AG04449 (cell line): ENCODE data around the gene C2CD3.

Experiments
- CTCF ChIA-PET: fragments of 350-600 bp; formaldehyde crosslinking; extraction: SDS; loops from one replicate; lab custom pipeline; 2021; ENCODE audit warnings: antibody characterized with exemption; lab: Yijun Ruan, JAX
- POLR2A ChIA-PET: fragments of 400-600, 350-600 bp; formaldehyde crosslinking; extraction: SDS; loops from one replicate; lab custom pipeline; 2020; ENCODE audit warnings: antibody characterized with exemption, inconsistent platforms; lab: Yijun Ruan, JAX
- DNase-seq: peaks from one replicate; pipeline ENCODE4 v3.0.0-alpha.2; 2010; ENCODE audit warnings: low read depth, low spot score
- H3K4me3 ChIP-seq: 2 replicates; pipeline ENCODE4 v1.5.1; 2011; ENCODE audit warnings: low read depth, mild to moderate bottlenecking, control low read depth, low read length
- TF ChIP-seq, protein P1 (sequence below): IDR thresholded peaks from one replicate; pipeline ENCODE4 v1.5.1; 2011; ENCODE audit warnings: mild to moderate bottlenecking, moderate library complexity, low read length, control low read depth, inconsistent platforms; ENCODE audit not compliant: insufficient read depth; ENCODE audit errors: missing control alignments

Gene C2CD3

DNA sequence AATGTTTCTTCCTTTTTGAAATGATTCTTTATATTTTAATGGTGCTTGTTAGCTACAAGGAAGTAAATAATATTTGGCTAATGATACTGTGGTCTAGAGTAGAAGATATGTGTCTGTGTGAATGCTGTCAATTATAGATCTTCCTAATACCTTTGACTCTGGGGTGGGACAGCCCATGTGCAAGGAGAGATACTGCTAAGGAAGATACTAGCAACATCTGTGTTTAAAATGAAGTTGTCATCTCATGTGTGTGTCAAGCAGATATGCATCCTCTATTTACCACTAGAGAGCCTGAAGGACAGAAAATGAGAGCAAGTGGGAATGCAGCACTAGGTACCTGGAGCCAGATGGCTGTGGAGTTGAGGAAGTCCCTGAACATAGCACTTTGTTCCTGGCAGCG, 34.4 kb upstream of the C2CD3 start:
- TF ChIP-seq, protein P1, sequence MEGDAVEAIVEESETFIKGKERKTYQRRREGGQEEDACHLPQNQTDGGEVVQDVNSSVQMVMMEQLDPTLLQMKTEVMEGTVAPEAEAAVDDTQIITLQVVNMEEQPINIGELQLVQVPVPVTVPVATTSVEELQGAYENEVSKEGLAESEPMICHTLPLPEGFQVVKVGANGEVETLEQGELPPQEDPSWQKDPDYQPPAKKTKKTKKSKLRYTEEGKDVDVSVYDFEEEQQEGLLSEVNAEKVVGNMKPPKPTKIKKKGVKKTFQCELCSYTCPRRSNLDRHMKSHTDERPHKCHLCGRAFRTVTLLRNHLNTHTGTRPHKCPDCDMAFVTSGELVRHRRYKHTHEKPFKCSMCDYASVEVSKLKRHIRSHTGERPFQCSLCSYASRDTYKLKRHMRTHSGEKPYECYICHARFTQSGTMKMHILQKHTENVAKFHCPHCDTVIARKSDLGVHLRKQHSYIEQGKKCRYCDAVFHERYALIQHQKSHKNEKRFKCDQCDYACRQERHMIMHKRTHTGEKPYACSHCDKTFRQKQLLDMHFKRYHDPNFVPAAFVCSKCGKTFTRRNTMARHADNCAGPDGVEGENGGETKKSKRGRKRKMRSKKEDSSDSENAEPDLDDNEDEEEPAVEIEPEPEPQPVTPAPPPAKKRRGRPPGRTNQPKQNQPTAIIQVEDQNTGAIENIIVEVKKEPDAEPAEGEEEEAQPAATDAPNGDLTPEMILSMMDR = no peak
- ChIA-PET POLR2A (no interaction called here), CTCF (no interaction called here)
- no peak overlapping the region for H3K4me3 ChIP-seq
- DNase-seq = no peak

DNA sequence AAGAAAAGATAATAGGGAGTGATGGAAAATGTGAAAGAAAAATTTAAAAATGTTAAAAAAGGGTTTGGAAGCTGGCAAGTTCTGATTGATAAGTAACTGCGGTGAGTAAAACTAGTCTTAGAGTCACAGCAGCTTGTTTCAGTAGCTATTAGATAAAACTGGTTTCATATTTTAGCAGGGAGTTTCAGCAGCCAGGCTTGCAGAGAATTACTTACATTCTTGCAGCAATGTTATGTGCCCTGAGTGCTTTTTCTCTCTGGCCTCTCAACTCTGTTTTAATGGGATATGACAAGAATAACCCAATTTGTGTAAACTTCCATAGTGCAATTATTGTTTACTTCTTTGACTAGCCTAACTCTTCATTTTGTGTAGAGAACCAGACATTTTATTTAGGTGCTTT, 33.9 kb upstream of the C2CD3 start:
- no peak for DNase-seq
- TF ChIP-seq, protein P1 = no peak
- no peak overlapping the region for H3K4me3 ChIP-seq
- ChIA-PET CTCF (no interaction called here), POLR2A (no interaction called here)

DNA sequence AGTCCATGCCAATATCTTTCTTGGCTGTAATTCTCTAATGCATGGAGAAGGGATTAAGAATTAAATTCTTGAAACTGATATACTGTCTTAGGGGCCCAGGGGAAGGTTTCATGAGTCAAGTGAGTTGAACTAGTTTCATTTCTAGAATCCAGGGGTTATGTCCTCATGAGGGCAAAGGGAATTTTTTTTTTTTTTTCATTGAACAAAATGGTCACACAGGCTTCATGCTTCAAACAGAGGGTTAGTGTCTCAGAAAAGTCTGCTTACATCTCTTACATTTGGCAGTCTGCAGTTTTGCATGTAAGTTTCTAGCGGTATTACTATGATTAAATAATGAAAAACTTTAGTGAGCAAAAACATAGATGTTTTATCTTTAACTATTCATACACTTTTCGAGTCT, 33.2 kb upstream of the C2CD3 start:
- TF ChIP-seq, protein P1 = no peak
- CTCF ChIA-PET = no interaction called here
- POLR2A ChIA-PET = no interaction called here
- H3K4me3 ChIP-seq = no peak overlapping the region
- no peak for DNase-seq

GRCh38 chr11:74196781-74197486, 26.1 kb upstream of the C2CD3 start:
- TF ChIP-seq, protein P1 = no peak
- POLR2A ChIA-PET = interaction anchor here (0.6 kb wide), 1 partner anchor 26 kb away, joined by 3 read pairs; the partner anchor contains the start of gene C2CD3

GRCh38 chr11:74195828-74196227, 25.0 kb upstream of the C2CD3 start:
- DNase-seq = no peak
- ChIA-PET POLR2A (no interaction called here), CTCF (interaction anchor here (1.3 to 1.4 kb wide), 2 partner anchors 60 to 232 kb away, joined by 3 to 4 read pairs; no protein-coding TSS in a partner anchor)
- TF ChIP-seq, protein P1 = no peak
- H3K4me3 ChIP-seq = no peak overlapping the region

More at GRCh38 chr11:74196781-74197486, 26.1 kb upstream of the C2CD3 start:
- CTCF ChIA-PET = interaction anchor here (1.3 to 1.6 kb wide), 2 partner anchors 12 to 233 kb away, joined by 4 read pairs; no protein-coding TSS in a partner anchor
- no peak for DNase-seq
- H3K4me3 ChIP-seq = no peak overlapping the region

- ChIA-PET POLR2A (no interaction called here), CTCF (interaction anchor here (1.1 to 1.8 kb wide), 3 partner anchors 9 to 222 kb away, joined by 3 to 7 read pairs (median 3); no protein-coding TSS in a partner anchor)
- TF ChIP-seq, protein P1 = no peak
- H3K4me3 ChIP-seq = no peak overlapping the region
- DNase-seq = no peak
Observed at GRCh38 chr11:74185695-74186094, 14.9 kb upstream of the C2CD3 start.
